ENCODE data around the gene NAALADL2. TPM values are rescaled to one million over a fixed set of nuclear protein-coding genes. Genes with fewer than 3 reads are reported as not detected.

Gene NAALADL2
- total RNA-seq, 4 donors from 2014 or later = 0.85 to 6.3 (median 1.6) TPM

DNA sequence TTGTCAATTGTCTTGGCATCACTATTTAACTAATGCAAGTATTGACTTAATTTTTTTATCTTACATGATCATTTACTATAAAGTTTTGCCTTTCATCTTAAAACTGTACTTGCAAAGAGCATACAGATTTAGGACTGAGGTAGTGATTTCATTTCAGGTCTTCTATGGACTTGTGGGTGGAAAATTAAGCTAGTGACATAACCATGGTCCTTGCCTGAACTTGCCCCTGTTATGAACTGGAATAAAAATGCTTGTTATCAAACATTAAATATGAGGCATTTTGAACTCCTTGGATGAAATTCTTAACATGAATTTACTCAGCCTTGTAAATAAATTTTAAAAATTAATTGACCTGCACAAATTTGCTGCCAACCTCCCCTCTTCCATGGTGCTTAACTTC lies 712.0 kb downstream of the NAALADL2 start:
- no peak for DNase-seq
- Histone ChIP-seq H3K4me3 (no peak overlapping the region), H3K27me3 (no peaks in the 10 kb centered on the region), H3K9me3 (no peaks in the 10 kb centered on the region), H3K36me3 (no peaks in the 10 kb centered on the region), H3K27ac (no peak overlapping the region), H3K4me1 (no peaks in the 10 kb centered on the region)
- no peak for TF ChIP-seq POLR2A (IDR thresholded peaks at IDR 0.05)
- no peak for TF ChIP-seq CTCF (IDR thresholded peaks at IDR 0.05)
- intact Hi-C loops (cut with DNase I) = no loop called here

- Histone ChIP-seq H3K9me3 (no peaks in the 10 kb centered on the region), H3K36me3 (no peaks in the 10 kb centered on the region), H3K4me1 (no peaks in the 10 kb centered on the region), H3K4me3 (no peak overlapping the region), H3K27me3 (no peaks in the 10 kb centered on the region), H3K27ac (no peak overlapping the region)
- WGBS, 2 donors = 72% methylated on average over 2 of the region's 2 CpGs
- TF ChIP-seq POLR2A (IDR thresholded peaks at IDR 0.05) (no peak), CTCF (IDR thresholded peaks at IDR 0.05) (no peak)
- no peak for DNase-seq
- intact Hi-C loops (cut with DNase I) = no loop called here
Observed at GRCh38 chr3:175573226-175573625, 714.1 kb downstream of the NAALADL2 start.

GRCh38 chr3:175580318-175580717 lies 721.2 kb downstream of the NAALADL2 start:
- WGBS, 2 donors = 23 to 59% methylated on average over 1 of the region's 1 CpG
- no peaks in the 10 kb centered on the region for H3K27me3 ChIP-seq

DNA sequence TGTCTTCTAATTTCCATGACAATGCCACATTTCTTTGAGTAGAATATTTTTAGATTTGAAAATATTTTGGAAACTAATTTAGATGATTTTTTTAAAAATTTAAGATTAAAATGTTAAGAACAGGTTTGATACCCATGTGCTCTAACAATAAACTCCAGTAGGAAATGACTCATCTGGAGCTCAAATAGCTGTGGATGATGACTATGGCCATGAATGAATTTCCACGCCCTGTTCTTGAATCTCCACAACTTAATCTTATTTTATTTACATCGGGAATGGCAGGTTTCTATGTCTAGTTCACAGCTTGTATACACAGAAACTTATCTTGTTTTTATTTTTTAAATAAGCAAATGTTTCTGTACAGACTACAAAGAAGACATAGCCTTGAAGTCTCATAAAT lies 726.8 kb downstream of the NAALADL2 start:
- intact Hi-C loops (cut with DNase I) = no loop called here
- Histone ChIP-seq H3K4me3 (no peak overlapping the region), H3K4me1 (no peaks in the 10 kb centered on the region), H3K27ac (no peak overlapping the region), H3K27me3 (no peaks in the 10 kb centered on the region), H3K36me3 (no peaks in the 10 kb centered on the region), H3K9me3 (no peaks in the 10 kb centered on the region)
- WGBS, 2 donors = 37 to 51% methylated on average over 2 of the region's 2 CpGs
- TF ChIP-seq CTCF (IDR thresholded peaks at IDR 0.05) = no peak
- no peak for TF ChIP-seq POLR2A (IDR thresholded peaks at IDR 0.05)
- no peak for DNase-seq

More at GRCh38 chr3:175580318-175580717, 721.2 kb downstream of the NAALADL2 start:
- Histone ChIP-seq H3K4me3 (no peak overlapping the region), H3K36me3 (no peaks in the 10 kb centered on the region), H3K27ac (no peak overlapping the region), H3K9me3 (no peaks in the 10 kb centered on the region), H3K4me1 (no peaks in the 10 kb centered on the region)
- no peak for DNase-seq
- intact Hi-C loops (cut with DNase I) = no loop called here
- TF ChIP-seq POLR2A (IDR thresholded peaks at IDR 0.05) (no peak), CTCF (IDR thresholded peaks at IDR 0.05) (no peak)

DNA sequence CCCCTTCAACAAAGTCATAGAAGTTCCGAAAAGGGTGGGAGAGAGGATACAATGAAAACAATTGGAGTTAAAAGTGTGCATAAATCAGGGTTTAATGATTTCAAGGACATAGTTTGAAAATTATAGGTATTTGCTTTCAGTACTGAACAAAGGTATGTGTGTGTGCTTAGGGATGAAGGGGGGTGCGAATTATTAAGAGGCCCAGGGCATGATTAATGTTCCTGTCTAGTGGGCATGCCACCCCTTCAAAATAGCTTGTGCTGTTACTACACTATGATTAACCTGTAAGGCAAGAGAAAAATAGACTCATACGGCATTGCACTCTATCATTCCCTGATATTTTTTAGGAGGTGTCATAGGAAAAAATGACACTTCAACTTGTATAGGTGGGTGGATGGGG lies 731.6 kb downstream of the NAALADL2 start:
- TF ChIP-seq POLR2A (IDR thresholded peaks at IDR 0.05) (no peak), CTCF (IDR thresholded peaks at IDR 0.05) (no peak)
- no peaks in the 10 kb centered on the region for H3K9me3 ChIP-seq
- 36 to 63% methylated on average over 3 of the region's 3 CpGs for WGBS, 2 donors
- no peaks in the 10 kb centered on the region for H3K4me1 ChIP-seq
- intact Hi-C loops (cut with DNase I) = no loop called here
- no peak overlapping the region for H3K27ac ChIP-seq
- no peaks in the 10 kb centered on the region for H3K36me3 ChIP-seq
- H3K27me3 ChIP-seq = no peaks in the 10 kb centered on the region
- H3K4me3 ChIP-seq = no peak overlapping the region
- DNase-seq = no peak
